A673 (cell line): Measurements from ENCODE around the gene UNKL. TPM values are rescaled to one million over a fixed set of nuclear protein-coding genes. Genes with fewer than 3 reads are reported as not detected.

Experiments used
- BruUV-seq: library from RNA; stranded (reverse); fragments of 400-500 nt; replicated peaks from 2 replicates; lab custom pipeline; 2021; lab: Mats Ljungman, UMichigan
- CTCF ChIA-PET: fragments of 300-600 bp; sonication (Branson Sonifier 250); formaldehyde crosslinking; loops from one replicate; lab custom pipeline; 2022; ENCODE audit warnings: antibody characterized with exemption; lab: Charles Lee
- POLR2A ChIA-PET: fragments of 300-600 bp; sonication (Branson Sonifier 250); formaldehyde crosslinking; loops from one replicate; lab custom pipeline; 2022; ENCODE audit warnings: antibody characterized with exemption; ENCODE audit not compliant: low non-redundant PET; lab: Charles Lee
- DNase-seq: peaks from one replicate; pipeline ENCODE4 v3.0.0-alpha.2; 2015; ENCODE audit warnings: low spot score
- H3K27ac ChIP-seq: fragments of 200-600 bp; sonication (generic); 2 replicates; pipeline ENCODE4 v1.5.1; 2016; ENCODE audit warnings: mixed run types, low read depth, mild to moderate bottlenecking, mixed read lengths, antibody characterized with exemption, low read length; ENCODE audit not compliant: poor library complexity, severe bottlenecking
- H3K27me3 ChIP-seq: fragments of 200-600 bp; sonication (generic); replicated peaks from 2 replicates; pipeline ENCODE4 v1.6.1; 2017; ENCODE audit warnings: mixed run types, low read depth, mild to moderate bottlenecking, mixed read lengths, antibody characterized with exemption, low read length; ENCODE audit not compliant: insufficient read depth, poor library complexity
- H3K36me3 ChIP-seq: fragments of 200-600 bp; sonication (generic); 2 replicates; pipeline ENCODE4 v1.6.1; 2016; ENCODE audit warnings: mixed run types, mild to moderate bottlenecking, mixed read lengths, antibody characterized with exemption, low read length; ENCODE audit not compliant: insufficient read depth, poor library complexity, severe bottlenecking
- H3K4me1 ChIP-seq: fragments of 200-600 bp; sonication (generic); 2 replicates; pipeline ENCODE4 v1.6.1; 2017; ENCODE audit warnings: mixed run types, mild to moderate bottlenecking, mixed read lengths, antibody characterized with exemption, low read length; ENCODE audit not compliant: insufficient read depth, poor library complexity, severe bottlenecking
- H3K4me3 ChIP-seq: fragments of 200-600 bp; sonication (generic); 2 replicates; pipeline ENCODE4 v1.5.1; 2016; ENCODE audit warnings: low read depth, mixed run types, mild to moderate bottlenecking, mixed read lengths, low read length; ENCODE audit not compliant: poor library complexity, severe bottlenecking
- H3K9me3 ChIP-seq: fragments of 200-600 bp; sonication (generic); 2 replicates; pipeline ENCODE4 v1.6.1; 2016; ENCODE audit warnings: mixed run types, low read depth, mild to moderate bottlenecking, mixed read lengths, antibody characterized with exemption, low read length; ENCODE audit not compliant: poor library complexity, severe bottlenecking
- CTCF ChIP-seq: fragments of 300-800, 200-600 bp; sonication (generic); conservative IDR thresholded peaks from 2 replicates; pipeline ENCODE4 v1.5.1; 2017; ENCODE audit warnings: low read depth, mild to moderate bottlenecking, antibody characterized with exemption, low read length, moderate library complexity, mixed read lengths
- EZH2 ChIP-seq: fragments of 200-600 bp; sonication (generic); IDR thresholded peaks from 2 replicates; pipeline ENCODE4 v1.6.1; 2017; ENCODE audit warnings: borderline replicate concordance, low read depth, mild to moderate bottlenecking, mixed read lengths, antibody characterized with exemption, low read length; ENCODE audit not compliant: poor library complexity, severe bottlenecking
- intact Hi-C: fragments of 100-400 bp; cut with micrococcal nuclease; formaldehyde crosslinking; loops from one replicate; pipeline ENCODE4 v1.10.0; 2022; ENCODE audit not compliant: unreplicated experiment
- total RNA-seq: library from RNA; stranded (reverse); gene quantifications from 2 replicates; pipeline ENCODE4 v1.2.3, GENCODE V29; 2021

Gene UNKL
- total RNA-seq, 1 experiment from 2014 or later = 88.5 TPM

DNA sequence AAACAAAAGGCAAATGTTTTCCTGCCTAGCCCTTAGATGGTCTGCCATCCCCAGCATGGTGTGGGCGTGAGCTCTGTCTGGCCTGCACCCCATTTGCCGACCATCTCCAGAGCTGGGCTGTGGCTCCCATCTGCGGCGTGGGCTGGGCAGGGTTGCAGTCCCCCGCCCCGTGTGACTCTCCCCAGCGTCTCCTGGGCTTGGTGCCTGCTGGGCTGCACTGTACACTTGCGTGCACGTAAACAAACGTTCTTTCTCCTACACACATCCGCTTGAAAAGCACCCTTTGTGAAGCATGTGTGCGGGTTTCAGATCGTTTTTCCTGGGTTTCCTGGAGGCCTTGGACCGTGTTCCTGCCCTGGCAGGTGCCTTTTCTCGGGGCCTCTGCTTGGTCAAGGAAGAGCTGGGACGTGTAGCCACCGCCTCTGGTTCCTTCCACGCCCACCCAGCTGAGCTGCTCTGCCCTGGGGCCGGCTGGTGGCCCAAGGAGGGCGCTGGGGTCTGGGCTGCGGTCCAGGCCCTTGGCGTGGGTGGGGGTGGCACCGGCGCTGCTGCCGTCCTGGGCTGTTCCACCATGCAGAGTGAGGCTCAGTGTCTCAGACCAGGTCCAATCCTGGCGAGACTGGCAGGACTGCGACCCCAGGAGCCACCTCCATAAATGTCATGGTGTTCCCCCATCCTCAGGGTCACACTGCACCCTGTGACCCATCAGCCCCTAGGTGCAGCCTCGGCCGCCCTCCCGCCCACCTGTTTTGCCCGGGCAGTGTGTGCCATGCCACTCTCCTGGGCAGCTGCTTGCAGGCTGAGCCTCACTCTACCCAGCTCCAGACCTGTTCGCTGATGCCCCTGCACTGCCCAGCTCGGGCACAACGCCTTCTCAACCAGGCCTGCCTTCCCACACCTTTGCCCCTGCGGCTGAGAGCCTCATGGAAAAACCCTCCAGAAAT is 90.9 kb downstream of the UNKL start:
- DNase-seq = no peak
- POLR2A ChIA-PET = no interaction called here
- Histone ChIP-seq H3K27ac (no peak overlapping the region), H3K36me3 (peaks cover 59% of the 10 kb centered on the region), H3K4me1 (no peaks in the 10 kb centered on the region), H3K4me3 (no peak overlapping the region), H3K9me3 (no peaks in the 10 kb centered on the region), H3K27me3 (no peaks in the 10 kb centered on the region)
- intact Hi-C loops = no loop called here
- CTCF ChIA-PET = no interaction called here
- BruUV-seq = no TSS peak
- TF ChIP-seq CTCF = no peak
- no peak for TF ChIP-seq EZH2

- no peak overlapping the region for H3K27ac ChIP-seq
- no TSS peak for BruUV-seq
- no peak for DNase-seq
- no peaks in the 10 kb centered on the region for H3K27me3 ChIP-seq
- H3K4me3 ChIP-seq = no peak overlapping the region
- TF ChIP-seq EZH2 (no peak), CTCF (no peak)
- ChIA-PET CTCF (no interaction called here), POLR2A (no interaction called here)
- H3K9me3 ChIP-seq = no peaks in the 10 kb centered on the region
- intact Hi-C loops = no loop called here
- H3K36me3 ChIP-seq = peaks cover 71% of the 10 kb centered on the region
- no peaks in the 10 kb centered on the region for H3K4me1 ChIP-seq
These were observed 92.1 kb downstream of the UNKL start for GRCh38 chr16:1322407-1322806.

GRCh38 chr16:1320658-1321240 is 93.8 kb downstream of the UNKL start:
- no TSS peak for BruUV-seq
- Histone ChIP-seq H3K27ac (no peak overlapping the region), H3K9me3 (no peaks in the 10 kb centered on the region), H3K27me3 (no peaks in the 10 kb centered on the region), H3K4me1 (no peaks in the 10 kb centered on the region), H3K4me3 (no peak overlapping the region), H3K36me3 (peaks cover 88% of the 10 kb centered on the region)
- CTCF ChIA-PET = no interaction called here
- DNase-seq = no peak
- POLR2A ChIA-PET = no interaction called here
- intact Hi-C loops = no loop called here
- TF ChIP-seq CTCF (no peak), EZH2 (no peak)
